ENCODE measurements around the gene GZMH.
"Not testable (repeated sequence)": the region's sequence is repeated elsewhere in the genome, so short reads cannot be mapped to it uniquely, and the experiment has no call there.

Gene GZMH

DNA sequence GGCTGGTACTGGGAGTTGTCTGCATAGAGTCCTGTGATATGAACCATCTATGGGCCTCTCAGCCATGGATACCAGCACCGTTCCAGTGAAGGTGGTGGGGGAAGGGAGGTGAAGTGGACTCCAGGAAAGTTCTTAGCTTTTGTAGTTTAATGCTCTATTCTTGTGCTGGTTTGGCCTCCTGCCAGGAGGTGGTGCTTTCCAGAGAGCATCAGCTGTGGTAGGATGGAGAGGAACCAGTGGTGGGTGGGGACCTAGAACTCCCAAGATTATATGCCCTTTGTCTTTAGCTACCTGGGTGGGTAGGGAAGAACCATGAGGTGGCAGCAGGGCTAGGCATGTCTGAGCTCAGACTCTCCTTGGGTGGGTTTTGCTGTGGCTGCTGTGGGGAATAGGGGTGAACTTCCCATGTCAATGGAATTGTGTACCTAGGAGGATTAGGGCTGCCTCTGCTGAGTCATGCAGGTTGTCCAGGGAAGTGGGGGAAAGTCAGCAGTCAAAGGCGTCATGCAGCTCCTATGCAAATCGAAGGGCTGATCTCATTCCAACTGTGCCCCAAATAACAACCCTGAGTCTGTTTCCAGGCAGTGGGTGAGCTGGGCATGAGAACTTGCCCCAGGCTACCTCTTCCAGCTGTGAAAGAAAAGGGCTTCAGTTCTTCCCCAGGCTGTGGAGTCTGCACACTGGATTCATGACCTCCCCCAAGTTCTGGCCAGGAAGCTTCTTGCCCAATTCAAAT lies 14.2 kb downstream of the GZMH start:
- DNase-seq (ENCODE audit: low spot score) (no peak), FAIRE-seq (no peak)

DNA sequence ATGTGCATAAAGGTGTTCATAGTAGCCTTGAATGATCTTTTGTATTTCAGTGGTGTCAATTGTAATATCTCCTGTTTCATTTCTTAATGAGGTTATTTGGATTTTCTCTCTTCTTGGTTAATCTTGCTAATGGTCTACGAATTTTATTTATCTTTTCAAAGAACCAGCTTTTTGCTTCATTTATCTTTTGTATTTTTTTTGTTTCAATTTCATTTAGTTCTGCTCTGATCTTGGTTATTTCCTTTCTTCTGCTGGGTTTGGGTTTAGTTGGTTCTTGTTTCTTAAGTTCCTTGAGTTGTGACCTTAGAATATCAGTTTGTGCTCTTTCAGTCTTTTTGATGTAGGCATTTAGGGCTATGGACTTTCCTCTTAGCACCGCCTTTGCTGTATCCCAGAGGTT lies 18.5 kb downstream of the GZMH start:
- DNase-seq (ENCODE audit: low spot score); FAIRE-seq: not testable (repeated sequence)

DNA sequence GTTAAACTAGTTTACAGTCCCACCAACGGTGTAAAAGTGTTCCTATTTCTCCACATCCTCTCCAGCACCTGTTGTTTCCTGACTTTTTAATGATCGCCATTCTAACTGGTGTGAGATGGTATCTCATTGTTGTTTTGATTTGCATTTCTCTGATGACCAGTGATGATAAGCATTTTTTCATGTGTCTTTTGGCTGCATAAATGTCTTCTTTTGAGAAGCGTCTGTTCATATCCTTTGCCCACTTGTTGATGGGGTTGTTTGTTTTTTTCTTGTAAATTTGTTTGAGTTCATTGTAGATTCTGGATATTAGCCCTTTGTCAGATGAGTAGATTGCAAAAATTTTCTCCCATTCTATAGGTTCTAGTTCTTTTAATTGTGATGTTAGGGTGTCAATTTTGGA lies 25.1 kb downstream of the GZMH start:
- FAIRE-seq; DNase-seq (ENCODE audit: low spot score): not testable (repeated sequence)

DNA sequence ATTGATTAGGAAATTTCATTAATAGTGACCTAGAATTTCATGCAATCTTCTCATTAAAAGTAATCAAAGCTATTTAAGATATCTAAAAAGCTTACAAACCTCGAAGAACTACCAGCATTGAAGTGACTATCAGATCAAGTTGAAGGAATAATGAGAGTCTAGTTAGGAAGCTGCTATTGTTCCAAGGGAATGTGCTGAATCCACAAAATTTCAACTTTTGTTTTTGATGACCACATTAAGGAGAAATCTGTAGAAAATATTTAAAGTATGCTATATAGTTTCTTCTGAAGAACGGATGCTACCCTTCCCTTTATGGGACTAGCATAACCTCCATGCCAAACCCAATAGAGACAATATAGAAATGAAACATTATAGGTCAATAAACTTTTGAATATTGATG lies 30.9 kb downstream of the GZMH start:
- DNase-seq (ENCODE audit: low spot score) (no peak), FAIRE-seq (no peak)

DNA sequence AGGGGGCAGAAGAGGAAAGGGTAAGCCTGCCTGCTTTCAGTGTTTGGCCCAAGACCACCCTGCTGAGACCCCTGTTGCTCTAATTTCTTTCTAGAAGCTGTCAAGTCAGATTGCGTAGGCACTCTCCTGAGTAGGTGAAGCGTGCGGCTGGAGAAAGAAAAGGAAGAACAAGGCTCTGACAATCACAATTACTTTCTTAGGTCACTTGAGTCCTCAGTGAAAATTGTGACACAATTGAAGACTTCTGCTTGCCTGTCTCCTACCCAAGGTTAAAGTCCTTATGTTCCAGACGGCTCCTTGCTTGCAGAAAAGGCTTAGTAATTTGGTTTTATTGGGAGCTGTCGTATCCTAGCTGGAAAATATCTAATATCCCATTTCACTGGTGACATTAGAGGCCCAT lies 32.7 kb downstream of the GZMH start:
- DNase-seq (ENCODE audit: low spot score) (no peak), FAIRE-seq (no peak)

DNA sequence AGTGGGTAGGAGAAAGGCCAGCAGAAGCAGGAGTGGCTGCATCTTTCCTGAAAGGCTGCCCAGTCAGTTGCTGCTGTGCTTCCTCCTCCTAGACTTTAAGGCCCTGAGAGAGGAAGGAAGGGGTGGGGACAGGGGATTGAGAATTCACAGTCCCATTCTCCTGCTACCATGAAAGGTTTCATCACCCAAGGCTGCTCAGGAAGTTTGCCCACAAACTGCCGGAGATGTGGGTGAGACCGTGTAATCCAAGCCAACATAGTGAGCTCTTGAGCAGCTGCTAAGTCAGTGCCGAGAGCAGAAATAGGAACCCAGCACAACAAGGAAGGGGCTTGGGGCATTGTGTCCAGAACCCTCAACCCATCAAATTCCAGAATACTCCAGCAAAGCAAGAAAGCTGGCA lies 33.3 kb downstream of the GZMH start, which contains the start of gene CTSG:
Gene CTSG (minus strand): TSS at position 69 of the 400 bp plus-strand sequence. CDS start 27 bp downstream, at position 42.
- DNase-seq (ENCODE audit: low spot score) (no peak), FAIRE-seq (no peak)

DNA sequence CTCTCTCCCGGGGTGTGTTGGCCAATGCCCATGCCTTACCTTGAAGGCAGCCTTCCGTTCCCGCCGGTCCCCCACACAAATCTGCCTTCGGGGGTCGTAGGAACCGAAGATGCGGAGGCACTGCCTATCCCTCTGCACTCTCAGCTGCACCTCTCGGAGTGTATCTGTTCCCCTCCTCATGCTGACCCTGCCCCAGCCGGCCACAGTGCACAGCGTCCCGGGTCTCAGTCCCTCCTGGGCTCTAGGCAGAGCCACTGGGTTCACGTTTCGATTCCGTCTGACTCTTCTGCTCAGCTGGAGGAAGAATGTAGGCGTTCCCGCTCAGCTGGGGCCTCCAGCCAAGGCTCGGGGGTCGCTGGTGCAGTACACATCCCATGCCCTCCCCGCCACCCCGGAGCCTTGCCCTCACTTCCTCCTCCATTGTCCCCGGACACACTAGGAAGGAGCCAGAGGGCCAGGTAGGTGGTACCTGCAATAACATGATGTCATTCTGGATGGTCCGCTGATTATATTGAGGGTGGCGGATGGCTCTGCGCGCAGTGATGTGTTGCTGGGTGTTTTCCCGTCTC lies 35.2 kb downstream of the GZMH start:
- FAIRE-seq (no peak), DNase-seq (ENCODE audit: low spot score) (no peak)

DNA sequence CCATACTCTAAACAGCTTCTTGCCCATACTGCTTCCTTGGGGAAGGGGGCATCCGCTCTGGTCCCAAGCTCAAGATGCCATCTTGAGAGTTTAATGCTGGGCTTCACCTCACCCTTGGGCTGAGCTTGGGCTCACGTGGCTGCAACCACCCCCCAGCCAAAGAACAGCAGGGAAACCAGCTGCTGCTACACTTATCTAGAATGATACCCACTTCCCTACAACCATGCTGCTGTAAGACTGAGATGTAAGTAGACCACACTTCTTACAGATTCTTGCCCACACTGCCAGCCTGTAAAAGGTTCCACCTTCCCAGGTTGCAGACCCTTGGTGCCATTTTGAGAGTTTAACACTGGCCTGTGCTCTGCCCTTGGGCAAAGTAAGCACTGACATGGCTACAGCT lies 43.2 kb downstream of the GZMH start:
- DNase-seq (ENCODE audit: low spot score) (no peak), FAIRE-seq (no peak)

DNA sequence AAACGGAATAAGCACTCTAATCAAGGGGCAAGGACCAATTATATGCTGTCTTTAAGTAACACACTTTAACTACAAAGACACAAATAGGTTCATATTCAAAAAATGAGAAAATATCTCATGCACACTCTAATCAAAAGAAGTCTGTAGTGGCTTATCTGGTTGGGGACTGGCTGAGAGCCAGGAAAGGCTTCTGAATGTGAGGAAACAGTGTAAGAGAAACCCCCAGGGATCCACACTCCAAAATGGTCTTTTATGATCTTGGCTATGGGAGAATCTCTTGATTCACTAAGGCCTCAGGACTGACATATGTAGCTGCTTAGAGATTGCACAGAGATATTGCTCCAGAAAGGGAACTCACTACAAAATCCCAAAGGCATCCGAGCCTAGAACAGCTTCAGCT lies 43.7 kb downstream of the GZMH start:
- FAIRE-seq (no peak), DNase-seq (ENCODE audit: low spot score) (no peak)

DNA sequence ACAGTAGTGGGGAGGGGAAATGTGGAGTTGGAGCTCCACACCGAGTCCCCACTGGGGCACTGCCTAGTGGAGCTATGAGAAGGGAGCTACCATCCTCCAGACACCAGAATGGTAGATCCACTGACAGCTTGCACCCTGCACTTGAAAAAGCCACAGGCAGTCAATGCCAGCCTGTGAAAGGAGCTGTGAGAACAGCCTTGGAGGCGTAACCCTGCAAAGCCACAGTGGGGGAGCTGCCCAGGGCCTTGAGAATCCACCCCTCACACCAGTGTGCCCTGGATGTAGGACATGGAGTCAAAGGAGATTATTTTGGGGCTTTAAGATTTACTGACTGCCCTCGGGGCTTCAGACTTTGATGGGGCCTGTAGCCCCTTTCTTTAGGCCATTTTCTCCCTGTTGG lies 46.0 kb downstream of the GZMH start:
- DNase-seq (ENCODE audit: low spot score): no peak
- FAIRE-seq: no peak

DNA sequence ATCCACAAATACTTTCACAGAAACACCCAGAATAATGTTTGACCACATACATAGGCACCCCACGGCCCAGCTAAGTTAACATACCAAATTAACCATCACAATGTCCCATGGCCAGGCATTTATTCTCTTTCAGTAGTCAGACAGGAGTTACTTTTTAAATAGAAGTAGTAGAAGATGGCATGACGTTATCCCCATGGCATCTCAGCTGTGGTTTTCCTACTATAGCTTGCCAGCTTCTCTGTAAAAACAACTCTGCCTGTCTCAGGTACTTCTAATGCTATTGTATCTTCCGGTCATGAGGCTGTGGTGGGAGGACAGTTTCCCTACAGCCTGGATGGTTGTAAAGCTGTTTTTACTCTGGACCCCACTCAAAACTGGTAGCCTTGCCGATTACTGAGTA lies 52.7 kb downstream of the GZMH start:
- FAIRE-seq: peak; percentile 20

More for the DNA sequence above, 52.7 kb downstream of the GZMH start:
- peak; percentile 73 for DNase-seq (ENCODE audit: low spot score)

Measured in urothelium cell line (cell line).